NB4 (cell line): Measurements from ENCODE around the gene ENAH.

Experiments used
- DNase-seq: peaks from one replicate; pipeline ENCODE4 v3.0.0; 2010; ENCODE audit warnings: low read depth
- H3K4me3 ChIP-seq: one replicate; pipeline ENCODE4 v1.5.1; 2011; ENCODE audit warnings: mild to moderate bottlenecking, low read depth, low read length, moderate library complexity
- MYC ChIP-seq: IDR thresholded peaks from 2 replicates; pipeline ENCODE4 v1.6.1; 2011; ENCODE audit warnings: low read depth, low read length
- POLR2A ChIP-seq: IDR thresholded peaks from 2 replicates; pipeline ENCODE4 v1.6.1; 2011; ENCODE audit warnings: mild to moderate bottlenecking; ENCODE audit not compliant: insufficient read length; ENCODE audit errors: extremely low read depth
- TF ChIP-seq, protein P1 (sequence below): IDR thresholded peaks from one replicate; pipeline ENCODE4 v1.5.1; 2012; ENCODE audit warnings: low read depth, low read length
- TF ChIP-seq, protein P2 (sequence below): IDR thresholded peaks from 2 replicates; pipeline ENCODE4 v1.6.1; 2011; ENCODE audit warnings: low read depth, low read length

The ENAH gene

DNA sequence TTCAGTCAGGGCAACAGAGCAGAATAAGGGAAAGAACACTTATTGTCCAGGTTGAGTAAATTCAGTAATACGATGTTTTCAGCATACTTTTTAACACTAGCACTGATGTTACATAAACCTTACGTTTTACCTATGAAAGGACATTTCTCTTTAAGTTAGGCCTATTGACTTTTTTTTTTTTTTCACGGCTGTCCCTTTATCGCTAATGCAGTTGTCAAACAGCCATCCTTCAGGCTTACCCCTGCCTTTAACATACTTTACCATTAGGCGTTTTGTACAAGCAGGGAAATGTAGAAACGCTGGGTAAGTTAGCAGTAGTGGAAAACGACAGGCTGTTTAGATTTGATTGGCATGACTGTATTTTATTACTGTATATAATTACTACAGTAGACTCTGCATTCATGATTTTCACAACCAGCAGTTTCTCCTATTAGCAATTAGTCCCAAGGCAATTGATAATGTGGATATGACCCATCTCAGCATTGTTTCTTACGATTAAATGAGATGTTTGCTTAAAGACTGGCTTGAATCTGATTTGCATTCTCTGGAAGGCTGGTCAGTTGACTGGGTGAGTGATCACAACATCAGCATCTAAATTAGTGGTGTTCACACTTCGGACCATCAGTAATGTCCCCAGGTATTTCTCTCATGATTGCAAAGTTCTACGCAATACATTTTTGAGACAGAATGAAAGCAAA is 115.2 kb downstream of the ENAH start:
- DNase-seq = no peak
- TF ChIP-seq, protein P1, sequence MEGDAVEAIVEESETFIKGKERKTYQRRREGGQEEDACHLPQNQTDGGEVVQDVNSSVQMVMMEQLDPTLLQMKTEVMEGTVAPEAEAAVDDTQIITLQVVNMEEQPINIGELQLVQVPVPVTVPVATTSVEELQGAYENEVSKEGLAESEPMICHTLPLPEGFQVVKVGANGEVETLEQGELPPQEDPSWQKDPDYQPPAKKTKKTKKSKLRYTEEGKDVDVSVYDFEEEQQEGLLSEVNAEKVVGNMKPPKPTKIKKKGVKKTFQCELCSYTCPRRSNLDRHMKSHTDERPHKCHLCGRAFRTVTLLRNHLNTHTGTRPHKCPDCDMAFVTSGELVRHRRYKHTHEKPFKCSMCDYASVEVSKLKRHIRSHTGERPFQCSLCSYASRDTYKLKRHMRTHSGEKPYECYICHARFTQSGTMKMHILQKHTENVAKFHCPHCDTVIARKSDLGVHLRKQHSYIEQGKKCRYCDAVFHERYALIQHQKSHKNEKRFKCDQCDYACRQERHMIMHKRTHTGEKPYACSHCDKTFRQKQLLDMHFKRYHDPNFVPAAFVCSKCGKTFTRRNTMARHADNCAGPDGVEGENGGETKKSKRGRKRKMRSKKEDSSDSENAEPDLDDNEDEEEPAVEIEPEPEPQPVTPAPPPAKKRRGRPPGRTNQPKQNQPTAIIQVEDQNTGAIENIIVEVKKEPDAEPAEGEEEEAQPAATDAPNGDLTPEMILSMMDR = no peak
- no peak for TF ChIP-seq POLR2A
- no peak for TF ChIP-seq MYC
- no peak overlapping the region for H3K4me3 ChIP-seq

DNA sequence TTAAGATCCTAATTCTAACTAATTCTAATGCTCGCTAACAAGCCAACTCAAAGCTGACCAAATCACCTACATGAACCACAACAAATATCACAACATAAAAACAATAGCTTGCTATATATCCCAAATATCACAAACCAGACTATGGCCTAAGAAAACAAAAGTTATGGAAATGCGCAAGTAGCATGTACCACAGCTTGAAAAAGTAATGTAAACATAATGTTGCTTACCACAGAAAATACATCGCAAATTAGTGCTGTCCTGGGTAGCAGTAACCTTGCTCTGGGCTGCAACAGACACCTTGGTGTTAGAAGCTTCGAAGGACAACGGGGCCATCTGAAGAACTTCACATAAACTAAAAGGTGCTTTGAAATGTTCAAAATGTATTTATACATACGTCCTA is 117.6 kb downstream of the ENAH start:
- TF ChIP-seq, protein P1 = no peak
- TF ChIP-seq MYC (no peak), POLR2A (no peak)
- TF ChIP-seq, protein P2, sequence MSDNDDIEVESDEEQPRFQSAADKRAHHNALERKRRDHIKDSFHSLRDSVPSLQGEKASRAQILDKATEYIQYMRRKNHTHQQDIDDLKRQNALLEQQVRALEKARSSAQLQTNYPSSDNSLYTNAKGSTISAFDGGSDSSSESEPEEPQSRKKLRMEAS = no peak
- no peak for DNase-seq
- H3K4me3 ChIP-seq = no peak overlapping the region

DNA sequence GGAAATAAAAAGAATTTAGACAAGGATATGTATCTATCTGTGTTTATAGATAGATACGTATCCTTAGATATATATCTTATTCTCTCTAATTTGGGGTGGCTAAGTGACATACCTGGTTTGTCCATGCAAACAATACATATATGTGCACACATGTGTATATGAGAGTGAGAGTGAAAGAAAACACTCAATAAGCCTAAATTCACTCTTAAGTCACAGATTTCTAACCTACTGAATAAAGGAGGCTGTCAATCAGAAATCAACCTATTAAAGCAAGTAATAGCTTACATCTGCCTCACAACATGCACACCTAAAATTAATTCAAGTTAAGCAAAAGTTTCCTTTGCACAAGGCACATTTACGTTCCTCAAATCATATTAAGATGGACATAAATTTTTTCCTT is 118.2 kb downstream of the ENAH start:
- TF ChIP-seq, protein P1 = no peak
- TF ChIP-seq MYC = no peak
- TF ChIP-seq, protein P2 = no peak
- TF ChIP-seq POLR2A = no peak
- H3K4me3 ChIP-seq = no peak overlapping the region
- DNase-seq = no peak

DNA sequence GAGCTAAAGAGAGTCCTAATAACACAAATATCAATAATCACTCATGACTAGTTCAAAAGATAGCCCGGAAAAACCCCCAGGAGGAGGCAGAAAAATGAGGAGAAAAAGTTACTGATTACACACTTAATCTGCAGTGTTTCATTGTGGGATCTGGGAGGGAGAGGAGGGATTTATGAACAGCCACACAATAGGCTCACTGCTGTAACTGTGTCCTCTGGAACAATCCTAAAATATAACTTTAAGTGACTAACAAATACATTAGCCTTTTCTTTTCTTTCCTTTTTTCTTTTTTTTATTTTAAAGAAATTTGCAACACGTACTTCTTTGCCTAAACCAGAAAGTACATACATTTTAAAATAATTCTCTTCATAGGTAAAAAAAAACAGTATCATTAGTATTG is 118.8 kb downstream of the ENAH start:
- no peak for DNase-seq
- TF ChIP-seq POLR2A = no peak
- TF ChIP-seq, protein P1 = no peak
- TF ChIP-seq, protein P2 = no peak
- TF ChIP-seq MYC = no peak

DNA sequence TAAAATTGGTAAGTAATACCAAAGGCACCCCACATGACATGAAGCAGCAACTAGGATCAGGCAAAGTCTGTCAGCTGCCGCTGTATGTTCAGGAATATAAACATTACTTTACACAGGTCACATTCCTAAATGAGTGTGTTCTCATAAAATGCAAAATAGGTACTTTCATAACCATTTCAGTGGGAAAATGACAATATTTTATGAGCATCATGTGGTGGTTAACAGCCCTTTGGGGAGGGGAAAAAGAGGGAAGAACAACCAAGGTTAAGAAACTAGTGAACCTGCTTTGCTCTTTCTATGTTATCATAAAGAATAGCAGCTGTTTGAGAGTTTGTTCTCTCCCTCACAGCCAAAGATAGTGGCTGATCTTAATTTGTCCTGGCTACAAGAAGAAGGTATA is 119.7 kb downstream of the ENAH start:
- no peak for DNase-seq
- TF ChIP-seq, protein P2 = no peak
- TF ChIP-seq POLR2A (no peak), MYC (no peak)
- TF ChIP-seq, protein P1 = no peak
- no peak overlapping the region for H3K4me3 ChIP-seq

More for the DNA sequence above, 118.8 kb downstream of the ENAH start:
- no peak overlapping the region for H3K4me3 ChIP-seq
